WTC11 (cell line): Measurements from ENCODE around the gene PTGIS.

Source experiments
- CREB1 ChIP-seq: sonication (generic); formaldehyde crosslinking; IDR thresholded peaks from 2 replicates; pipeline ENCODE4 v1.8.0; 2023; ENCODE audit warnings: mild to moderate bottlenecking, missing genetic modification reagents
- ESRRA ChIP-seq: sonication (generic); formaldehyde crosslinking; IDR thresholded peaks from 2 replicates; pipeline ENCODE4 v1.8.1; 2022; ENCODE audit warnings: mild to moderate bottlenecking, missing genetic modification reagents, borderline replicate concordance
- NFE2L1 ChIP-seq: sonication (generic); formaldehyde crosslinking; IDR thresholded peaks from 2 replicates; pipeline ENCODE4 v1.8.1; 2023; ENCODE audit warnings: missing genetic modification reagents
- ZNF263 ChIP-seq: sonication (generic); formaldehyde crosslinking; IDR thresholded peaks from 2 replicates; pipeline ENCODE4 v1.8.1; 2022; ENCODE audit warnings: low read depth, mild to moderate bottlenecking, moderate library complexity, missing genetic modification reagents
- ZNF396 ChIP-seq: fragments of 250-450 bp; sonication (Bioruptor Pico); IDR thresholded peaks from 2 replicates; pipeline ENCODE4 v1.8.0; 2021; ENCODE audit warnings: mild to moderate bottlenecking, moderate library complexity, borderline replicate concordance
- TF ChIP-seq, protein P1 (sequence below): fragments of 200-600 bp; IDR thresholded peaks from 2 replicates; pipeline ENCODE4 v1.8.0; 2022; ENCODE audit warnings: antibody characterized with exemption
- TF ChIP-seq, protein P2 (sequence below): sonication (generic); formaldehyde crosslinking; IDR thresholded peaks from 2 replicates; pipeline ENCODE4 v1.8.1; 2023; ENCODE audit warnings: mild to moderate bottlenecking, moderate library complexity, missing genetic modification reagents
- TF ChIP-seq, protein P3 (sequence below): fragments of 250-450 bp; sonication (Bioruptor Pico); IDR thresholded peaks from 2 replicates; pipeline ENCODE4 v1.9.0; 2021; ENCODE audit warnings: moderate library complexity, mild to moderate bottlenecking, inconsistent platforms, borderline replicate concordance
- TF ChIP-seq, protein P4 (sequence below): sonication (generic); formaldehyde crosslinking; IDR thresholded peaks from 2 replicates; pipeline ENCODE4 v1.8.1; 2022; ENCODE audit warnings: low read depth, mild to moderate bottlenecking, moderate library complexity, missing genetic modification reagents, borderline replicate concordance

DNA sequence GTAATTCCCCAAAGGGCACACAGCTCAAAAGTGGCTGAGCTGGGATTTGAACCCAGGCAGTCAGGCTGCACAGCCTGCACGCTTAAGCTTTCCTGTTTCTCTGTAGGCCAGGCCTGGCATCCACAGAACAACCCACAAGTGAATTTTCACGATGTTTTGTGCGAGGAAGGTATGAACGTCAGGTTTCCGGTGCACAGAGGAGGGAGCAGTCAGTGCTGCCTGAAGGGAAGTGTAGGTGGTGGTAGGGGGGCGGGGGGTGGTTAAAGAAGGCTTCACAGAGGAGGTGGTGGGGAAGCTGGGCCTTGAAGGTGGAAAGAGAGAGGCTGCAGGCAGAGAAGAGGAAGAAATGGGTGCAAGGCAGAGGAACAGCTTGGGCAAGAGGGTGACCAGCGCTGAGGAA lies 99.5 kb downstream of the PTGIS start:
- TF ChIP-seq, protein P1, sequence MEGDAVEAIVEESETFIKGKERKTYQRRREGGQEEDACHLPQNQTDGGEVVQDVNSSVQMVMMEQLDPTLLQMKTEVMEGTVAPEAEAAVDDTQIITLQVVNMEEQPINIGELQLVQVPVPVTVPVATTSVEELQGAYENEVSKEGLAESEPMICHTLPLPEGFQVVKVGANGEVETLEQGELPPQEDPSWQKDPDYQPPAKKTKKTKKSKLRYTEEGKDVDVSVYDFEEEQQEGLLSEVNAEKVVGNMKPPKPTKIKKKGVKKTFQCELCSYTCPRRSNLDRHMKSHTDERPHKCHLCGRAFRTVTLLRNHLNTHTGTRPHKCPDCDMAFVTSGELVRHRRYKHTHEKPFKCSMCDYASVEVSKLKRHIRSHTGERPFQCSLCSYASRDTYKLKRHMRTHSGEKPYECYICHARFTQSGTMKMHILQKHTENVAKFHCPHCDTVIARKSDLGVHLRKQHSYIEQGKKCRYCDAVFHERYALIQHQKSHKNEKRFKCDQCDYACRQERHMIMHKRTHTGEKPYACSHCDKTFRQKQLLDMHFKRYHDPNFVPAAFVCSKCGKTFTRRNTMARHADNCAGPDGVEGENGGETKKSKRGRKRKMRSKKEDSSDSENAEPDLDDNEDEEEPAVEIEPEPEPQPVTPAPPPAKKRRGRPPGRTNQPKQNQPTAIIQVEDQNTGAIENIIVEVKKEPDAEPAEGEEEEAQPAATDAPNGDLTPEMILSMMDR, result no peak
- TF ChIP-seq, protein P2, sequence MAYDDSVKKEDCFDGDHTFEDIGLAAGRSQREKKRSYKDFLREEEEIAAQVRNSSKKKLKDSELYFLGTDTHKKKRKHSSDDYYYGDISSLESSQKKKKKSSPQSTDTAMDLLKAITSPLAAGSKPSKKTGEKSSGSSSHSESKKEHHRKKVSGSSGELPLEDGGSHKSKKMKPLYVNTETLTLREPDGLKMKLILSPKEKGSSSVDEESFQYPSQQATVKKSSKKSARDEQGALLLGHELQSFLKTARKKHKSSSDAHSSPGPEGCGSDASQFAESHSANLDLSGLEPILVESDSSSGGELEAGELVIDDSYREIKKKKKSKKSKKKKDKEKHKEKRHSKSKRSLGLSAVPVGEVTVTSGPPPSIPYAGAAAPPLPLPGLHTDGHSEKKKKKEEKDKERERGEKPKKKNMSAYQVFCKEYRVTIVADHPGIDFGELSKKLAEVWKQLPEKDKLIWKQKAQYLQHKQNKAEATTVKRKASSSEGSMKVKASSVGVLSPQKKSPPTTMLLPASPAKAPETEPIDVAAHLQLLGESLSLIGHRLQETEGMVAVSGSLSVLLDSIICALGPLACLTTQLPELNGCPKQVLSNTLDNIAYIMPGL (CRISPR knock-in tag), result no peak
- TF ChIP-seq CREB1 (no peak), ZNF396 (CRISPR knock-in tag) (no peak), NFE2L1 (no peak), ESRRA (CRISPR knock-in tag) (no peak), ZNF263 (no peak)
- TF ChIP-seq, protein P3, sequence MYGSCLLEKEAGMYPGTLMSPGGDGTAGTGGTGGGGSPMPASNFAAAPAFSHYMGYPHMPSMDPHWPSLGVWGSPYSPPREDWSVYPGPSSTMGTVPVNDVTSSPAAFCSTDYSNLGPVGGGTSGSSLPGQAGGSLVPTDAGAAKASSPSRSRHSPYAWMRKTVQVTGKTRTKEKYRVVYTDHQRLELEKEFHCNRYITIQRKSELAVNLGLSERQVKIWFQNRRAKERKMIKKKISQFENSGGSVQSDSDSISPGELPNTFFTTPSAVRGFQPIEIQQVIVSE (CRISPR knock-in tag), result no peak
- TF ChIP-seq, protein P4, sequence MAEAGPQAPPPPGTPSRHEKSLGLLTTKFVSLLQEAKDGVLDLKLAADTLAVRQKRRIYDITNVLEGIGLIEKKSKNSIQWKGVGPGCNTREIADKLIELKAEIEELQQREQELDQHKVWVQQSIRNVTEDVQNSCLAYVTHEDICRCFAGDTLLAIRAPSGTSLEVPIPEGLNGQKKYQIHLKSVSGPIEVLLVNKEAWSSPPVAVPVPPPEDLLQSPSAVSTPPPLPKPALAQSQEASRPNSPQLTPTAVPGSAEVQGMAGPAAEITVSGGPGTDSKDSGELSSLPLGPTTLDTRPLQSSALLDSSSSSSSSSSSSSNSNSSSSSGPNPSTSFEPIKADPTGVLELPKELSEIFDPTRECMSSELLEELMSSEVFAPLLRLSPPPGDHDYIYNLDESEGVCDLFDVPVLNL, result no peak
